ENCODE results near the gene PER2. TPM values are rescaled to one million over a fixed set of nuclear protein-coding genes. Genes with fewer than 3 reads are reported as not detected.

Gene PER2
- total RNA-seq, 4 donors from 2014 or later, result 15.6 to 65.2 (median 38.2) TPM

DNA sequence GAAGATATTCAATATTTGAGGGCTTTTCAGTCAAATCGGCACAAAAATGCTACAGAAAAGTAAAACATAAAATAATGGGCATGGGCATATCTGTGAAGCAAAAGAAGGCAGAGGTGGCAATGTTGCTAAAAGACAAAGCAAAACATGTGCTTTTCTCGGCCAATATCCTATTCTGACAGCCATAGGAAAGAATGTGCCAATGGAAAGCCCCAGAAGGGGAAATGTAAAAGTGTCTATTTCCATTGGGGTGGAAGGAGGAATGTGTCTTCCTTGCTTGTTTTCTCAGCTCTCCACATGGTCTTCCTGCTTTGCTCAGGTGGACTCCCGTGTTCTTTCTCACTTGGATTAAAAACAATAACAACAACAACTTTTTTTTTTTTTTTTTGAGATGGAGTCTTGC is 13.7 kb upstream of the PER2 start:
- H3K36me3 ChIP-seq, result no peaks in the 10 kb centered on the region
- no peak overlapping the region for H3K4me3 ChIP-seq
- TF ChIP-seq, protein P1, sequence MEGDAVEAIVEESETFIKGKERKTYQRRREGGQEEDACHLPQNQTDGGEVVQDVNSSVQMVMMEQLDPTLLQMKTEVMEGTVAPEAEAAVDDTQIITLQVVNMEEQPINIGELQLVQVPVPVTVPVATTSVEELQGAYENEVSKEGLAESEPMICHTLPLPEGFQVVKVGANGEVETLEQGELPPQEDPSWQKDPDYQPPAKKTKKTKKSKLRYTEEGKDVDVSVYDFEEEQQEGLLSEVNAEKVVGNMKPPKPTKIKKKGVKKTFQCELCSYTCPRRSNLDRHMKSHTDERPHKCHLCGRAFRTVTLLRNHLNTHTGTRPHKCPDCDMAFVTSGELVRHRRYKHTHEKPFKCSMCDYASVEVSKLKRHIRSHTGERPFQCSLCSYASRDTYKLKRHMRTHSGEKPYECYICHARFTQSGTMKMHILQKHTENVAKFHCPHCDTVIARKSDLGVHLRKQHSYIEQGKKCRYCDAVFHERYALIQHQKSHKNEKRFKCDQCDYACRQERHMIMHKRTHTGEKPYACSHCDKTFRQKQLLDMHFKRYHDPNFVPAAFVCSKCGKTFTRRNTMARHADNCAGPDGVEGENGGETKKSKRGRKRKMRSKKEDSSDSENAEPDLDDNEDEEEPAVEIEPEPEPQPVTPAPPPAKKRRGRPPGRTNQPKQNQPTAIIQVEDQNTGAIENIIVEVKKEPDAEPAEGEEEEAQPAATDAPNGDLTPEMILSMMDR (IDR thresholded peaks at IDR 0.05), result no peak
- no peak for TF ChIP-seq POLR2A (IDR thresholded peaks at IDR 0.05)
- DNase-seq, result no peak
- H3K27ac ChIP-seq, result no peak overlapping the region
- H3K9me3 ChIP-seq, result no peaks in the 10 kb centered on the region
- H3K27me3 ChIP-seq, result no peaks in the 10 kb centered on the region
- H3K4me1 ChIP-seq, result peaks cover 0 to 26% (median 0%) of the 10 kb centered on the region in 4 donors

DNA sequence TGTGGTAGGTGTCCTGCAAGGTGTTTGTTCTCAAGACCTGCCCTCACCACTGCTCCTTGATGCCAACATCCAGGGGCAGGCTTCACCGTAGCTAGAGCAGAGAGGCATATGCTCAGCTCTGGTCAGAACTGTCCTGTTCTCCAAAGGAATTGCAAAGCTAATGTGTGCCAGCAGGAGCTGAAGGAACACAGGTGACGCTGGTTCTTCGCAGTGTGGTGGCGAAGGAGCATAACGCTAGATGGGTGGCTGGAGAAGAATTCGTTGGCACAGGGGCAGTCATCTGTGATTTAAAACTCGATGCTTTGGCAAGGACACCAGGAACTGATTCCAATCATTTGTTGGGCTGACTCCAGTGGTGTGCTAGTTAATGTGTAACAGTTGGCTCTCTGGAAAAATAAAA is 11.4 kb upstream of the PER2 start:
- peak overlapping the region in 3 of 4 donors; percentile 5 to 67 (median 56) for H3K27ac ChIP-seq
- peaks cover 0 to 22% (median 0%) of the 10 kb centered on the region in 4 donors for H3K4me1 ChIP-seq
- H3K27me3 ChIP-seq, result no peaks in the 10 kb centered on the region
- H3K36me3 ChIP-seq, result no peaks in the 10 kb centered on the region
- no peaks in the 10 kb centered on the region for H3K9me3 ChIP-seq
- TF ChIP-seq, protein P1 (IDR thresholded peaks at IDR 0.05), result no peak
- TF ChIP-seq POLR2A (IDR thresholded peaks at IDR 0.05), result no peak
- H3K4me3 ChIP-seq, result peak overlapping the region in 1 of 4 donors; percentile 7
- DNase-seq, result no peak

DNA sequence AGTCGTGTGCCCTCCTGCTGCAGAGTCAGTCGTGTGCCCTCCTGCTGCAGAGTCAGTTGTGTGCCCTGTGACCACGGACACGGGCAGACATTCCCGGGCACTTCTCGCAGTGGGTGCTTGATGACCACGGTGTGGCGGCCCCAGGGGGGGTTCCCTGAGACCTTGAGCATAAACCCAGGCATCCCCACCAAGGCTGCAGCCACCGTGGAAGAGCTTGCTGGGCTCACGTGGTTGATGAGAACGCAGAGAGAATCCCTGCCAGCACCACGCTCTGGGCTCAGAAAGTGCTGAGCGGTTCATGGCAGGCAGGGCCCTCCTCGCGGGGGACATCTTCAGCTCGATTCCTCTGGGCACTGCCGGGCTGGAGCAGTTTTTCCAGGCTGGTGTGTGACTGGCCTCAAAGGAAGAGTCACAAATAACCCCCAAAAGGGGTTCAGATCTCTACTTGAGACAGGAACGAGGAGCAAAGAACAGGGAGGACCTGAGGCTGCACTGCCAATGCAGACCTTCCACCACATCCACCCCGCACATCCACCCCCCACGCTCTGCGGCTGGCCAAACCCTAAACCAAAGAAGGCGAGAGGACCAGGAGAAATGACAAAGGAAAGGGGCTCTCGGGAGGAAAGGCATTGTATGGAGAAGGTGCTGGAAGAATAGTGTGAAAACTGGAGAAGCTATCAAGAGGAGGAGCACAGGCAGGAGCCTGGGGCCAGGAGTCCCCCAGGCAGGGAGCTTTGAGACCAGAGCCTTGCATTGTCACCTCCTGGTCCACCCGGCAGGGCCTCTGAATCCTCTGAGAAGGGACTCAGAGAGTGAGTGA is 8.4 kb upstream of the PER2 start:
- no peaks in the 10 kb centered on the region for H3K9me3 ChIP-seq
- TF ChIP-seq, protein P1 (IDR thresholded peaks at IDR 0.05), result no peak
- no peak for TF ChIP-seq POLR2A (IDR thresholded peaks at IDR 0.05)
- H3K36me3 ChIP-seq, result no peaks in the 10 kb centered on the region
- H3K27me3 ChIP-seq, result no peaks in the 10 kb centered on the region
- H3K4me1 ChIP-seq, result peaks cover 0 to 32% (median 0%) of the 10 kb centered on the region in 4 donors
- no peak overlapping the region for H3K27ac ChIP-seq
- no peak for DNase-seq
- no peak overlapping the region for H3K4me3 ChIP-seq

DNA sequence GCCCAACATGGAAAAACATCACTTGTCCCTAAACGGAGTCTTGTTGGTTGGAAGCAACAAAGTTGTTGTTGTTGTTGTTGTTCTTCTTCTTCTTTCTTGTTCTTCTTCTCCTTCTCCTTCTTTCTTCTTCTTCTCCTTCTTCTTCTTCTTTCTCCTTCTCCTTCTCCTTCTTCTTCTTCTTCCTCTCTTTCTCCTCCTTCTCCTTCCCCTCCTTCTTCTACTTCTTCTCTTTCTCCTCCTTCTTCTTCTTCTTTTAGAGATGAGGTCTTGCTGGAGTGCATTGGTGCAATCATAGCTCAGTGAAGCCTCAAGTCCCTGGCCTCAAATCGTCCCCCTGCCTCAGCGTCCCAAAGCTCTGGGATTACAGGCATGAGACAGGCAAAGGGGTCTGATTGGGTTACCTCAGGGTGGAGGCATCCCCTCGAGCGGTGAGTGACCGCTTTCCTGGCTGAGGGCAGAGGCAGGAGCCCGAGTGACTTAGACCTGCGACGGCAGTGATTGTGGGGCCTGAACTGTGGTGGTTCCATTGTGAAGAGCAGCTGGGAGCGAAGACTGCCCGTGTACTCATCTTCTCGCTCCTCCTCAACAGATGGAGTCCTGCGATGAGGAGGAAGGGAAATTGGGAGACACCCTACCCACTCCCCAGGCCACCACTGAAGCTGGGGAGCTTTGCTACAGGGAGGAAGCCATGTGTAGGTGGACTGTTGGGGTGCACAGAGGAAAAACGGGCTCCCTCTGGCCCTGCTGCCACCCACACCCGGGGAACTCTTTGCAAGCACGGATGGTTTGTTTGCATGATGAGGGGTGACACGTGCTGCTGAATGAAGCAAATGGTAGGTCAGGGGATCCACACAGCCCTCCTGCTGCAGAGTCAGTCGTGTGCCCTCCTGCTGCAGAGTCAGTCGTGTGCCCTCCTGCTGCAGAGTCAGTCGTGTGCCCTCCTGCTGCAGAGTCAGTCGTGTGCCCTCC is 7.0 kb upstream of the PER2 start:
- H3K27ac ChIP-seq, result peak overlapping the region in 1 of 4 donors; percentile 63
- TF ChIP-seq, protein P1 (IDR thresholded peaks at IDR 0.05), result no peak
- TF ChIP-seq POLR2A (IDR thresholded peaks at IDR 0.05), result no peak
- H3K4me1 ChIP-seq, result peaks cover 0 to 24% (median 0%) of the 10 kb centered on the region in 4 donors
- H3K36me3 ChIP-seq, result no peaks in the 10 kb centered on the region
- DNase-seq, result peak in 1 of 3 donors; percentile 14
- no peaks in the 10 kb centered on the region for H3K27me3 ChIP-seq
- H3K4me3 ChIP-seq, result no peak overlapping the region
- H3K9me3 ChIP-seq, result no peaks in the 10 kb centered on the region

DNA sequence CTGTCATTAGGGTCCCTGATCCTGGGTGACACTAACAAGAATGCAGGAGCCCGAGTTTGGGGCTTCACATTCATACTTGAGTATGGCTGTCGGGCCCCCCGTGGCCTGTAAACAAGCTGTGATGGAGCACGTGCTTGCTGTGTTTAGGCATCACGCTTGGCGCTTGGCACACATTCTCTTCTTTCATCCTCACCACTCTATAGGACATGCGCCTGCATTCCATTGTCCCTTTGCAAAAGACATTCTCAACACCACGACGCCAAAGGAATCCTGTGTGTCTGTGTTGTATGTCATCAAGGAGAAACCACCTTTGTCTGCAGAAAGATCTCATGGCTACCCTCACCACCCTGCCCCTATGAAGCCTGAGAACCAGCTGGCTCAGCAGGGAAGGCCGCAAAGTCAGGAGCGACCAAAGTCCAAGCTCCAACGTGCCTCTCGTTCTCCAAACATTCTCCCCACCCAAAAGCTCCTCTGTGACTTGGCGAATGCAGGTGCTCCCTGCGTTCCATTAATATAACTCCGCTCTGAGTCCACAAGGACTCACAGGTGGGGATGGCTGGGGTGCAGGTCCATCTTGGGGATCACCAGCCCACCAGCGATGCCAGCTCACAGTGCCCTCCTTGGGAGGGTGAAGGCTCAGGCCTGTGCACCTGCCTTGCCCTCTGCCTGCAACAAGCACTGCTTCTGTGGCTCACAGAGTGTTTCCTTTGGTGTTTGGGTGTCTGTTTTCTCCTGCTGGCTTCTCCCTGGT is 6.2 kb upstream of the PER2 start:
- Histone ChIP-seq H3K27ac (peak overlapping the region in 1 of 4 donors; percentile 63), H3K27me3 (no peaks in the 10 kb centered on the region), H3K9me3 (no peaks in the 10 kb centered on the region), H3K4me1 (peaks cover 0 to 19% (median 2%) of the 10 kb centered on the region in 4 donors), H3K4me3 (no peak overlapping the region), H3K36me3 (no peaks in the 10 kb centered on the region)
- TF ChIP-seq, protein P1 (IDR thresholded peaks at IDR 0.05), result no peak
- no peak for TF ChIP-seq POLR2A (IDR thresholded peaks at IDR 0.05)
- peak in 2 of 3 donors; percentile 79 to 80 for DNase-seq
